NT2/D1 (cell line): ENCODE data around the gene ERC2.

Experiments used
- YY1 ChIP-seq: IDR thresholded peaks from 2 replicates; pipeline ENCODE4 v1.6.1; 2011; ENCODE audit not compliant: insufficient read length, insufficient read depth
- ZNF274 ChIP-seq: IDR thresholded peaks from 2 replicates; pipeline ENCODE4 v1.6.1; 2011; ENCODE audit warnings: mild to moderate bottlenecking, low read depth, low read length

GRCh38 chr3:55964491-55964985, 503.7 kb downstream of the ERC2 start:
- no peak for TF ChIP-seq YY1
- TF ChIP-seq ZNF274 = no peak
